Thoracic aorta (tissue), 2 donors: ENCODE data around the gene PIK3R3. TPM values are rescaled to one million over a fixed set of nuclear protein-coding genes. Genes with fewer than 3 reads are reported as not detected.

Source experiments
- ATAC-seq: fragments of 150-250 bp; one replicate; pipeline ENCODE4 v1.8.0; 2017; ENCODE audit warnings: low read depth; ENCODE audit not compliant: insufficient number of reproducible peaks, low FRiP score
- DNase-seq: peaks from one replicate; pipeline ENCODE4 v3.0.0-alpha.2; 2020; ENCODE audit warnings: low spot score
- H3K27ac ChIP-seq, 2 donors: fragments of 200-600 bp; sonication (generic); 1 replicate in 1 of 2; 2 replicates in 1 of 2; pipeline ENCODE4 v1.5.1; 2016; ENCODE audit warnings: mild to moderate bottlenecking in 2 of 2, moderate library complexity in 2 of 2
- H3K27me3 ChIP-seq: fragments of 200-600 bp; sonication (generic); replicated peaks from 2 replicates; pipeline ENCODE4 v1.6.0; 2016; ENCODE audit warnings: mild to moderate bottlenecking; ENCODE audit not compliant: insufficient read depth
- H3K36me3 ChIP-seq: fragments of 200-600 bp; sonication (generic); one replicate; pipeline ENCODE4 v1.5.1; 2016
- H3K4me1 ChIP-seq, 2 donors: fragments of 200-600 bp; sonication (generic); 1 replicate in 1 of 2; 2 replicates in 1 of 2; pipeline versions ENCODE4 v1.5.1 to v1.6.0; 2016; ENCODE audit warnings: low read depth in 2 of 2, mild to moderate bottlenecking in 1 of 2; ENCODE audit not compliant: control insufficient read depth in 1 of 2
- H3K4me3 ChIP-seq: fragments of 200-600 bp; sonication (generic); 2 replicates; pipeline ENCODE4 v1.5.1; 2016; ENCODE audit warnings: mild to moderate bottlenecking
- H3K9me3 ChIP-seq: fragments of 200-600 bp; sonication (generic); 2 replicates; pipeline ENCODE4 v1.5.1; 2016
- CTCF ChIP-seq: fragments of 200-600 bp; sonication (generic); IDR thresholded peaks from one replicate; pipeline ENCODE4 v1.5.1; 2019; ENCODE audit warnings: antibody characterized with exemption
- total RNA-seq, 2 donors: library from RNA; depleted of rRNA; stranded (reverse); fragments of >200 nt; gene quantifications; one replicate each; pipeline versions ENCODE4 v1.1.0 to v1.2.3, GENCODE V29; 2016

The PIK3R3 gene
- total RNA-seq, 2 donors from 2014 or later, result 9.5 to 30.1 TPM

DNA sequence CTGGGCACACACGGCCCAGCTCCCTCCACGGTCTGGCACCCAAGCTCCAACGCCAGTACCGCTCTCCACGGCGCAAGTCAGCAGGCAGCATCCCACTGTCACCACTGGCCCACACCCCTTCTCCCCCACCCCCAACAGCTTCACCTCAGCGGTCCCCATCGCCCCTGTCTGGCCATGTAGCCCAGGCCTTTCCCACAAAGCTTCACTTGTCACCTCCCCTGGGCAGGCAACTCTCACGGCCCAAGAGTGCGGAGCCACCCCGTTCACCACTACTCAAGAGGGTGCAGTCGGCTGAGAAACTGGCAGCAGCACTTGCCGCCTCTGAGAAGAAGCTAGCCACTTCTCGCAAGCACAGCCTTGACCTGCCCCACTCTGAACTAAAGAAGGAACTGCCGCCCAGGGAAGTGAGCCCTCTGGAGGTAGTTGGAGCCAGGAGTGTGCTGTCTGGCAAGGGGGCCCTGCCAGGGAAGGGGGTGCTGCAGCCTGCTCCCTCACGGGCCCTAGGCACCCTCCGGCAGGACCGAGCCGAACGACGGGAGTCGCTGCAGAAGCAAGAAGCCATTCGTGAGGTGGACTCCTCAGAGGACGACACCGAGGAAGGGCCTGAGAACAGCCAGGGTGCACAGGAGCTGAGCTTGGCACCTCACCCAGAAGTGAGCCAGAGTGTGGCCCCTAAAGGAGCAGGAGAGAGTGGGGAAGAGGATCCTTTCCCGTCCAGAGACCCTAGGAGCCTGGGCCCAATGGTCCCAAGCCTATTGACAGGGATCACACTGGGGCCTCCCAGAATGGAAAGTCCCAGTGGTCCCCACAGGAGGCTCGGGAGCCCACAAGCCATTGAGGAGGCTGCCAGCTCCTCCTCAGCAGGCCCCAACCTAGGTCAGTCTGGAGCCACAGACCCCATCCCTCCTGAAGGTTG, 97.6 kb downstream of the PIK3R3 start:
- H3K27me3 ChIP-seq, result no peaks in the 10 kb centered on the region
- ATAC-seq (no peak), DNase-seq (no peak)
- no peaks in the 10 kb centered on the region for H3K9me3 ChIP-seq
- H3K27ac ChIP-seq, result no peak overlapping the region
- no peak overlapping the region for H3K4me3 ChIP-seq
- peaks cover 0 to 3% of the 10 kb centered on the region in 2 donors for H3K4me1 ChIP-seq
- H3K36me3 ChIP-seq, result peaks cover 22% of the 10 kb centered on the region
- TF ChIP-seq CTCF, result no peak

DNA sequence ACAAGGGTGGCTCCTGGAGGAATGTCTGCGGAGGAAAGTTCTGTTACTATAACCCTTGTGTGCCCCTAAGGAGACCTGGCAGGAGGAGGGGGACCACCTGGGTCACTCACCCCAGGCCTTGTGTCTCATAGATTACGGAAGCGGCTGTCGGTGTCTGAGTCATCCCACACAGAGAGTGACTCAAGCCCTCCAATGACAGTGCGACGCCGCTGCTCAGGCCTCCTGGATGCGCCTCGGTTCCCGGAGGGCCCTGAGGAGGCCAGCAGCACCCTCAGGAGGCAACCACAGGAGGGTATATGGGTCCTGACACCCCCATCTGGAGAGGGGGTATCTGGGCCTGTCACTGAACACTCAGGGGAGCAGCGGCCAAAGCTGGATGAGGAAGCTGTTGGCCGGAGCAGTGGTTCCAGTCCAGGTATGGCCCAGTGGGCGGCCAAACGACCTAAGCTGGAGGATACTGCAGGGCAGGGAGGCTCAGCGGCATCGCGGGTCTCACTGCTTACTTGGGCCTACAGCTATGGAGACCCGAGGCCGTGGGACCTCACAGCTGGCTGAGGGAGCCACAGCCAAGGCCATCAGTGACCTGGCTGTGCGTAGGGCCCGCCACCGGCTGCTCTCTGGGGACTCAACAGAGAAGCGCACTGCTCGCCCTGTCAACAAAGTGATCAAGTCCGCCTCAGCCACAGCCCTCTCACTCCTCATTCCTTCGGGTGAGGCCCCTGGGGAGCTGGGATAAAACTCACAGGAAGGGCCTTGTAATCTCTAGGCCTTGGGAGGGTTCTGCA, 101.4 kb downstream of the PIK3R3 start:
- DNase-seq (no peak), ATAC-seq (no peak)
- H3K9me3 ChIP-seq, result no peaks in the 10 kb centered on the region
- TF ChIP-seq CTCF, result no peak
- H3K4me3 ChIP-seq, result no peak overlapping the region
- peaks cover 30% of the 10 kb centered on the region for H3K36me3 ChIP-seq
- no peak overlapping the region for H3K27ac ChIP-seq
- H3K27me3 ChIP-seq, result no peaks in the 10 kb centered on the region
- H3K4me1 ChIP-seq, result no peaks in the 10 kb centered on the region

GRCh38 chr1:46030074-46030870, 102.2 kb downstream of the PIK3R3 start:
- no peaks in the 10 kb centered on the region for H3K27me3 ChIP-seq
- no peak for DNase-seq
- no peak overlapping the region for H3K4me3 ChIP-seq
- H3K4me1 ChIP-seq, result no peaks in the 10 kb centered on the region
- H3K36me3 ChIP-seq, result peaks cover 30% of the 10 kb centered on the region
- H3K9me3 ChIP-seq, result no peaks in the 10 kb centered on the region
- TF ChIP-seq CTCF, result no peak
- no peak for ATAC-seq
- no peak overlapping the region for H3K27ac ChIP-seq

DNA sequence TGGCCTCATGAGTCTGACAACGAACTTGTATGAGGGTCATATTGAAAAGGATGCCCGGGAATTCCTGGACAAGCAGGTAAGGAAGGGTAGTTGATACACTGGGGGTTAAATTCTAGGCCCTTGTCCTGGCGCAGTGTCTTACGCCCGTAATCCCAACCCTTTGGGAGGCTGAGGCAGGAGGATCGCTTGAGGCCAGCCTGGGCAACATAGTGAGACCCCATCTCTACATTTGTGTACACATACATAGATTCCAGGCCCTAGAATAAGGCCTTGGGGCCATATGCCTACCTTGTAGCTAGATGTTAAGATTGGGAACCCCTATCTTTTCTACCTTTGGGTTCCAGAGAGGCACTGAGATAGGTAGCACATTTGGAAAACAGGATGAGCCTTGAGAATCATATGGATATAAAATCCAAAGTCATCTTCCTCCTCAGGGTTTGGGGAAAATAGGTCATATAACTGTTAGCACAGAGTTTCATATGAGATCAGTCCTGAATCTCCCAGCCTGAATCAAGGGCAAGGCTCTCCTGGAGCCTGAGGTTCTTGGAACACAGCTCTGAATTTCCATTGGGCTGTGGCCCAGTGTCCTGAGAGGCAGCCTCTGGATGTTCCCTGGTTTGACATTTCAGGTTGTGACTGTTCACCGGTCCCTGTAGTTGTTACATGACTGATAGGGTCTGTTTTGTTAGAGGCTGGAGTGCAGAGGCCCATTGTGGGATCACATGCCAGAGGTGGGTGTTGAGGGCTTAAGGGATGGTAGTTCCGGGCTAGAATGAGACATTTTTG, 104.4 kb downstream of the PIK3R3 start:
- TF ChIP-seq CTCF, result no peak
- DNase-seq, result no peak
- no peaks in the 10 kb centered on the region for H3K4me1 ChIP-seq
- no peak for ATAC-seq
- no peak overlapping the region for H3K27ac ChIP-seq
- H3K9me3 ChIP-seq, result no peaks in the 10 kb centered on the region
- no peak overlapping the region for H3K4me3 ChIP-seq
- no peaks in the 10 kb centered on the region for H3K27me3 ChIP-seq
- peaks cover 49% of the 10 kb centered on the region for H3K36me3 ChIP-seq
